H9 (cell line): ENCODE data around the gene EPB41L5. TPM values are rescaled to one million over a fixed set of nuclear protein-coding genes. Genes with fewer than 3 reads are reported as not detected.

Experiments used
- DNase-seq: peaks from one replicate; pipeline ENCODE4 v3.0.0-alpha.2; 2017
- H2AFZ ChIP-seq: one replicate; pipeline ENCODE4 v1.6.1; 2013; ENCODE audit warnings: mild to moderate bottlenecking, low read length, control low read depth, moderate library complexity
- H2AK5ac ChIP-seq: 2 replicates; pipeline ENCODE4 v1.6.1; 2013; ENCODE audit warnings: low read length, control low read depth, mixed read lengths; ENCODE audit not compliant: insufficient read length
- H2BK120ac ChIP-seq: one replicate; pipeline ENCODE4 v1.6.1; 2013; ENCODE audit warnings: low read depth, mild to moderate bottlenecking, low read length, control low read depth, inconsistent platforms; ENCODE audit not compliant: poor library complexity, severe bottlenecking
- H2BK12ac ChIP-seq: 2 replicates; pipeline ENCODE4 v1.6.1; 2013; ENCODE audit warnings: low read length, control low read depth, mixed read lengths, low read depth; ENCODE audit not compliant: insufficient read length
- H2BK15ac ChIP-seq: 2 replicates; pipeline ENCODE4 v1.6.1; 2013; ENCODE audit warnings: low read depth, low read length, control low read depth
- H2BK20ac ChIP-seq: one replicate; pipeline ENCODE4 v1.6.1; 2013; ENCODE audit warnings: low read depth, mild to moderate bottlenecking, low read length, control low read depth, inconsistent platforms; ENCODE audit not compliant: poor library complexity, severe bottlenecking
- H2BK5ac ChIP-seq: 2 replicates; pipeline ENCODE4 v1.6.1; 2013; ENCODE audit warnings: low read length, control low read depth, mixed read lengths; ENCODE audit not compliant: insufficient read length
- H3K14ac ChIP-seq: 2 replicates; pipeline ENCODE4 v1.6.1; 2013; ENCODE audit warnings: low read length, control low read depth; ENCODE audit not compliant: insufficient read depth
- H3K18ac ChIP-seq: 2 replicates; pipeline ENCODE4 v1.6.1; 2013; ENCODE audit warnings: low read depth, mild to moderate bottlenecking, mixed read lengths, low read length, control low read depth; ENCODE audit not compliant: insufficient read length
- H3K23ac ChIP-seq: 2 replicates; pipeline ENCODE4 v1.6.1; 2013; ENCODE audit warnings: low read length, control low read depth, mixed read lengths, low read depth; ENCODE audit not compliant: insufficient read length
- H3K23me2 ChIP-seq: 2 replicates; pipeline ENCODE4 v1.6.1; 2013; ENCODE audit warnings: low read depth, mild to moderate bottlenecking, mixed read lengths, low read length, control low read depth; ENCODE audit not compliant: insufficient read length, poor library complexity, severe bottlenecking
- H3K27ac ChIP-seq: 2 replicates; pipeline ENCODE4 v1.5.1; 2013; ENCODE audit warnings: low read length, control low read depth, mixed read lengths, low read depth; ENCODE audit not compliant: insufficient read length
- H3K27me3 ChIP-seq: 2 replicates; pipeline ENCODE4 v1.6.1; 2013; ENCODE audit warnings: low read length, control low read depth, inconsistent platforms; ENCODE audit not compliant: insufficient read depth
- H3K4ac ChIP-seq: 2 replicates; pipeline ENCODE4 v1.6.1; 2013; ENCODE audit warnings: low read depth, mild to moderate bottlenecking, control low read depth, inconsistent platforms, low read length, moderate library complexity
- H3K4me1 ChIP-seq: 2 replicates; pipeline ENCODE4 v1.6.1; 2013; ENCODE audit warnings: low read length, control low read depth, inconsistent platforms; ENCODE audit not compliant: insufficient read depth
- H3K4me2 ChIP-seq: 2 replicates; pipeline ENCODE4 v1.6.1; 2013; ENCODE audit warnings: low read length, control low read depth, mixed read lengths; ENCODE audit not compliant: insufficient read length, insufficient read depth
- H3K56ac ChIP-seq: 2 replicates; pipeline ENCODE4 v1.6.1; 2013; ENCODE audit warnings: low read depth, mild to moderate bottlenecking, mixed read lengths, low read length, control low read depth; ENCODE audit not compliant: insufficient read length
- H3K79me1 ChIP-seq: 2 replicates; pipeline ENCODE4 v1.6.1; 2013; ENCODE audit warnings: low read depth, mild to moderate bottlenecking, moderate library complexity, low read length, control low read depth, inconsistent platforms; ENCODE audit not compliant: insufficient read depth, poor library complexity, severe bottlenecking
- H3K79me2 ChIP-seq: 2 replicates; pipeline ENCODE4 v1.6.1; 2013; ENCODE audit warnings: low read length, control low read depth, inconsistent platforms; ENCODE audit not compliant: insufficient read depth
- H3K9ac ChIP-seq: 2 replicates; pipeline ENCODE4 v1.6.1; 2013; ENCODE audit warnings: low read length, control low read depth, mixed read lengths; ENCODE audit not compliant: insufficient read length; ENCODE audit errors: extremely low read depth
- H3K9me3 ChIP-seq: one replicate; pipeline ENCODE4 v1.6.1; 2013; ENCODE audit warnings: low read depth, low read length, inconsistent platforms; ENCODE audit not compliant: control insufficient read depth
- H3T11ph ChIP-seq: one replicate; pipeline ENCODE4 v1.6.1; 2013; ENCODE audit warnings: mild to moderate bottlenecking, low read length, control low read depth, inconsistent platforms
- H4K20me1 ChIP-seq: one replicate; pipeline ENCODE4 v1.6.1; 2013; ENCODE audit not compliant: control insufficient read depth, insufficient read length, insufficient read depth
- H4K5ac ChIP-seq: 2 replicates; pipeline ENCODE4 v1.6.1; 2013; ENCODE audit warnings: low read depth, mild to moderate bottlenecking, mixed read lengths, low read length, control low read depth; ENCODE audit not compliant: insufficient read length
- H4K8ac ChIP-seq: replicated peaks from 2 replicates; pipeline ENCODE4 v1.6.1; 2013; ENCODE audit warnings: low read length, control low read depth, mixed read lengths, low read depth; ENCODE audit not compliant: insufficient read length
- H4K91ac ChIP-seq: 2 replicates; pipeline ENCODE4 v1.6.1; 2013; ENCODE audit warnings: low read depth, mild to moderate bottlenecking, moderate library complexity, mixed read lengths, low read length, control low read depth; ENCODE audit not compliant: insufficient read length
- H3K27ac Mint-ChIP-seq, 3 experiments: 2 replicates in 2 of 3; 3 replicates in 1 of 3; pipeline ENCODE4 v1.8.0; 2020 to 2021; ENCODE audit warnings: mixed read lengths in 3 of 3, mild to moderate bottlenecking in 1 of 3, moderate library complexity in 1 of 3
- H3K27me3 Mint-ChIP-seq: 2 replicates; pipeline ENCODE4 v1.8.0; 2021; ENCODE audit warnings: low read depth, mild to moderate bottlenecking, moderate library complexity, mixed read lengths
- H3K36me3 Mint-ChIP-seq, 3 experiments: 2 replicates in 2 of 3; 3 replicates in 1 of 3; pipeline ENCODE4 v1.8.0; 2020 to 2021; ENCODE audit warnings: low read depth in 3 of 3, mixed read lengths in 3 of 3; ENCODE audit not compliant: insufficient read depth in 1 of 3
- H3K4me1 Mint-ChIP-seq, 2 experiments: 2 replicates each; pipeline ENCODE4 v1.8.0; 2020; ENCODE audit warnings: mixed read lengths in 2 of 2
- H3K4me3 Mint-ChIP-seq, 2 experiments: 2 replicates in 1 of 2; 3 replicates in 1 of 2; pipeline ENCODE4 v1.8.0; 2020 to 2021; ENCODE audit warnings: mild to moderate bottlenecking in 2 of 2, mixed read lengths in 2 of 2, moderate library complexity in 1 of 2
- H3K9me3 Mint-ChIP-seq, 2 experiments: 2 replicates in 1 of 2; 3 replicates in 1 of 2; pipeline ENCODE4 v1.8.0; 2020; ENCODE audit warnings: mild to moderate bottlenecking in 2 of 2, mixed read lengths in 2 of 2, moderate library complexity in 1 of 2
- WGBS: extraction: QIAGEN DNeasy Blood & Tissue Kit; methylation state at CpG from one replicate; pipeline ENCODE4 v1.1.7; 2013; ENCODE audit warnings: missing lambda C conversion rate, low lambda C conversion rate, mixed read lengths; ENCODE audit not compliant: insufficient read length; ENCODE audit errors: extremely low coverage; 5-methylcytosine and 5-hydroxymethylcytosine counted together
- total RNA-seq: library from RNA; stranded (reverse); gene quantifications from 2 replicates; pipeline ENCODE4 v1.2.1, GENCODE V29; 2021
- TF ChIP-seq, protein P1 (sequence below): fragments of 200-600 bp; sonication (generic); conservative IDR thresholded peaks from 3 replicates; pipeline ENCODE4 v1.8.0; 2021; ENCODE audit warnings: antibody characterized with exemption, mild to moderate bottlenecking

Gene EPB41L5
- total RNA-seq, 1 experiment from 2014 or later = 40.4 TPM

GRCh38 chr2:120150040-120150482 is 137.2 kb downstream of the EPB41L5 start:
- Histone ChIP-seq H3K4me1 (no peaks in the 10 kb centered on the region), H3K9ac (no peak overlapping the region), H4K91ac (no peak overlapping the region), H3K23ac (no peak overlapping the region), H2AK5ac (no peak overlapping the region), H3K18ac (no peak overlapping the region), H3K4ac (no peak overlapping the region), H3K56ac (no peak overlapping the region), H3K9me3 (no peaks in the 10 kb centered on the region), H3K4me2 (no peak overlapping the region), H3K79me2 (no peaks in the 10 kb centered on the region), H3K27me3 (no peaks in the 10 kb centered on the region), H2BK12ac (no peak overlapping the region), H2BK5ac (no peak overlapping the region), H2BK15ac (no peak overlapping the region), H3K14ac (no peak overlapping the region), H2AFZ (no peak overlapping the region), H4K5ac (no peak overlapping the region), H3K23me2 (no peaks in the 10 kb centered on the region), H4K8ac (no peak overlapping the region), H3K27ac (no peak overlapping the region), H4K20me1 (no peaks in the 10 kb centered on the region), H2BK120ac (no peak overlapping the region), H3K79me1 (no peaks in the 10 kb centered on the region), H3T11ph (no peak overlapping the region), H2BK20ac (no peak overlapping the region)
- Mint-ChIP-seq H3K27ac (no peak overlapping the region), H3K4me1 (no peaks in the 10 kb centered on the region), H3K27me3 (no peaks in the 10 kb centered on the region), H3K36me3 (peaks cover 35 to 74% (median 49%) of the 10 kb centered on the region in 3 experiments), H3K4me3 (no peak overlapping the region), H3K9me3 (peaks cover 33% of the 10 kb centered on the region in 2 experiments)
- DNase-seq = no peak
- TF ChIP-seq, protein P1, sequence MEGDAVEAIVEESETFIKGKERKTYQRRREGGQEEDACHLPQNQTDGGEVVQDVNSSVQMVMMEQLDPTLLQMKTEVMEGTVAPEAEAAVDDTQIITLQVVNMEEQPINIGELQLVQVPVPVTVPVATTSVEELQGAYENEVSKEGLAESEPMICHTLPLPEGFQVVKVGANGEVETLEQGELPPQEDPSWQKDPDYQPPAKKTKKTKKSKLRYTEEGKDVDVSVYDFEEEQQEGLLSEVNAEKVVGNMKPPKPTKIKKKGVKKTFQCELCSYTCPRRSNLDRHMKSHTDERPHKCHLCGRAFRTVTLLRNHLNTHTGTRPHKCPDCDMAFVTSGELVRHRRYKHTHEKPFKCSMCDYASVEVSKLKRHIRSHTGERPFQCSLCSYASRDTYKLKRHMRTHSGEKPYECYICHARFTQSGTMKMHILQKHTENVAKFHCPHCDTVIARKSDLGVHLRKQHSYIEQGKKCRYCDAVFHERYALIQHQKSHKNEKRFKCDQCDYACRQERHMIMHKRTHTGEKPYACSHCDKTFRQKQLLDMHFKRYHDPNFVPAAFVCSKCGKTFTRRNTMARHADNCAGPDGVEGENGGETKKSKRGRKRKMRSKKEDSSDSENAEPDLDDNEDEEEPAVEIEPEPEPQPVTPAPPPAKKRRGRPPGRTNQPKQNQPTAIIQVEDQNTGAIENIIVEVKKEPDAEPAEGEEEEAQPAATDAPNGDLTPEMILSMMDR = no peak
- no CpG with 5 or more reads among the region's 4 CpGs for WGBS
